ENCODE data around the gene BNIPL. TPM values are rescaled to one million over a fixed set of nuclear protein-coding genes. Genes with fewer than 3 reads are reported as not detected.

BNIPL gene
- total and polyA plus RNA-seq, 2 of the 13 experiments (the other 11 are each of a cell fraction or from before 2014, with no cell fraction given) = 0.40 to 1.1 TPM

DNA sequence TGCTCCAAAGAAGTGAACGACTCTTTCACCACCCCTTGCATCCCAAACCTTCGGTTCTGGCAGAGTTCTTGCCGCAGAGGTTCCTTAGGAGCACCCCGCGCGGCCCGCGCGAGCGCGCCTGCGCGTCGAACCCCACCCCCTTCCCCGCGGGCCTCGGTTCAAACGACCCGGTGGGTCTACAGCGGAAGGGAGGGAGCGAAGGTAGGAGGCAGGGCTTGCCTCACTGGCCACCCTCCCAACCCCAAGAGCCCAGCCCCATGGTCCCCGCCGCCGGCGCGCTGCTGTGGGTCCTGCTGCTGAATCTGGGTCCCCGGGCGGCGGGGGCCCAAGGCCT is 11.2 kb downstream of the BNIPL start, which contains the start of gene C1orf56 (continued):
- TF ChIP-seq YEATS2 (CRISPR knock-in tag; IDR thresholded peaks at IDR 0.05; ENCODE audit: borderline replicate concordance) (no peak; the same call in 1 of the 2 replicates), ZNF607 (CRISPR knock-in tag; IDR thresholded peaks at IDR 0.05; ENCODE audit: borderline replicate concordance) (no peak), DMTF1 (CRISPR knock-in tag; IDR thresholded peaks at IDR 0.05) (no peak), HDAC1 (CRISPR knock-in tag; IDR thresholded peaks at IDR 0.05) (peak; percentile 34; the same call in 1 of the 2 replicates), ZNF510 (CRISPR knock-in tag; IDR thresholded peaks at IDR 0.05; ENCODE audit: low read depth) (no peak), STAT6 (CRISPR knock-in tag; IDR thresholded peaks at IDR 0.05; ENCODE audit: borderline replicate concordance) (no peak), HNF4A (CRISPR knock-in tag; IDR thresholded peaks at IDR 0.05) (no peak), AGO1 (IDR thresholded peaks at IDR 0.05; ENCODE audit: low read depth, low read length, poor library complexity, severe bottlenecking) (no peak), HOXD1 (CRISPR knock-in tag; IDR thresholded peaks at IDR 0.05) (no peak), SETDB1 (CRISPR knock-in tag; IDR thresholded peaks at IDR 0.05; ENCODE audit: borderline replicate concordance) (no peak), ZBTB43 (CRISPR knock-in tag; conservative IDR thresholded peaks at IDR 0.05) (peak; percentile 14; the same call in 1 of the 2 replicates), ZBTB33 (CRISPR knock-in tag; IDR thresholded peaks at IDR 0.05) (no peak), ZNF569 (CRISPR knock-in tag; IDR thresholded peaks at IDR 0.05; ENCODE audit: borderline replicate concordance) (no peak)
- TF ChIP-seq, protein P1, sequence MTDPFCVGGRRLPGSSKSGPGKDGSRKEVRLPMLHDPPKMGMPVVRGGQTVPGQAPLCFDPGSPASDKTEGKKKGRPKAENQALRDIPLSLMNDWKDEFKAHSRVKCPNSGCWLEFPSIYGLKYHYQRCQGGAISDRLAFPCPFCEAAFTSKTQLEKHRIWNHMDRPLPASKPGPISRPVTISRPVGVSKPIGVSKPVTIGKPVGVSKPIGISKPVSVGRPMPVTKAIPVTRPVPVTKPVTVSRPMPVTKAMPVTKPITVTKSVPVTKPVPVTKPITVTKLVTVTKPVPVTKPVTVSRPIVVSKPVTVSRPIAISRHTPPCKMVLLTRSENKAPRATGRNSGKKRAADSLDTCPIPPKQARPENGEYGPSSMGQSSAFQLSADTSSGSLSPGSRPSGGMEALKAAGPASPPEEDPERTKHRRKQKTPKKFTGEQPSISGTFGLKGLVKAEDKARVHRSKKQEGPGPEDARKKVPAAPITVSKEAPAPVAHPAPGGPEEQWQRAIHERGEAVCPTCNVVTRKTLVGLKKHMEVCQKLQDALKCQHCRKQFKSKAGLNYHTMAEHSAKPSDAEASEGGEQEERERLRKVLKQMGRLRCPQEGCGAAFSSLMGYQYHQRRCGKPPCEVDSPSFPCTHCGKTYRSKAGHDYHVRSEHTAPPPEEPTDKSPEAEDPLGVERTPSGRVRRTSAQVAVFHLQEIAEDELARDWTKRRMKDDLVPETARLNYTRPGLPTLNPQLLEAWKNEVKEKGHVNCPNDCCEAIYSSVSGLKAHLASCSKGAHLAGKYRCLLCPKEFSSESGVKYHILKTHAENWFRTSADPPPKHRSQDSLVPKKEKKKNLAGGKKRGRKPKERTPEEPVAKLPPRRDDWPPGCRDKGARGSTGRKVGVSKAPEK (CRISPR knock-in tag; IDR thresholded peaks at IDR 0.05; ENCODE audit: borderline replicate concordance) = no peak
- TF ChIP-seq, protein P2, sequence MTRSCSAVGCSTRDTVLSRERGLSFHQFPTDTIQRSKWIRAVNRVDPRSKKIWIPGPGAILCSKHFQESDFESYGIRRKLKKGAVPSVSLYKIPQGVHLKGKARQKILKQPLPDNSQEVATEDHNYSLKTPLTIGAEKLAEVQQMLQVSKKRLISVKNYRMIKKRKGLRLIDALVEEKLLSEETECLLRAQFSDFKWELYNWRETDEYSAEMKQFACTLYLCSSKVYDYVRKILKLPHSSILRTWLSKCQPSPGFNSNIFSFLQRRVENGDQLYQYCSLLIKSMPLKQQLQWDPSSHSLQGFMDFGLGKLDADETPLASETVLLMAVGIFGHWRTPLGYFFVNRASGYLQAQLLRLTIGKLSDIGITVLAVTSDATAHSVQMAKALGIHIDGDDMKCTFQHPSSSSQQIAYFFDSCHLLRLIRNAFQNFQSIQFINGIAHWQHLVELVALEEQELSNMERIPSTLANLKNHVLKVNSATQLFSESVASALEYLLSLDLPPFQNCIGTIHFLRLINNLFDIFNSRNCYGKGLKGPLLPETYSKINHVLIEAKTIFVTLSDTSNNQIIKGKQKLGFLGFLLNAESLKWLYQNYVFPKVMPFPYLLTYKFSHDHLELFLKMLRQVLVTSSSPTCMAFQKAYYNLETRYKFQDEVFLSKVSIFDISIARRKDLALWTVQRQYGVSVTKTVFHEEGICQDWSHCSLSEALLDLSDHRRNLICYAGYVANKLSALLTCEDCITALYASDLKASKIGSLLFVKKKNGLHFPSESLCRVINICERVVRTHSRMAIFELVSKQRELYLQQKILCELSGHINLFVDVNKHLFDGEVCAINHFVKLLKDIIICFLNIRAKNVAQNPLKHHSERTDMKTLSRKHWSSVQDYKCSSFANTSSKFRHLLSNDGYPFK (CRISPR knock-in tag; IDR thresholded peaks at IDR 0.05; ENCODE audit: borderline replicate concordance) = no peak
